Uterus (tissue), 2 donors: ENCODE data around the gene PHAF1.

Experiments
- POLR2A ChIP-seq, 2 donors: fragments of 450-650 bp; IDR thresholded peaks; one replicate each; pipeline ENCODE4 v1.6.1; 2016; ENCODE audit warnings: antibody characterized with exemption in 2 of 2, mild to moderate bottlenecking in 1 of 2, moderate library complexity in 1 of 2
- TF ChIP-seq, protein P1 (sequence below), 4 experiments: fragments of 200-600 bp in 2 of 4; fragments of 450-650 bp in 2 of 4; sonication (generic) in 2 of 4; IDR thresholded peaks; one replicate each; pipeline ENCODE4 v1.5.1; 2016 to 2019; ENCODE audit warnings: antibody characterized with exemption in 4 of 4, mild to moderate bottlenecking in 2 of 4, moderate library complexity in 1 of 4

- TF ChIP-seq, protein P1, sequence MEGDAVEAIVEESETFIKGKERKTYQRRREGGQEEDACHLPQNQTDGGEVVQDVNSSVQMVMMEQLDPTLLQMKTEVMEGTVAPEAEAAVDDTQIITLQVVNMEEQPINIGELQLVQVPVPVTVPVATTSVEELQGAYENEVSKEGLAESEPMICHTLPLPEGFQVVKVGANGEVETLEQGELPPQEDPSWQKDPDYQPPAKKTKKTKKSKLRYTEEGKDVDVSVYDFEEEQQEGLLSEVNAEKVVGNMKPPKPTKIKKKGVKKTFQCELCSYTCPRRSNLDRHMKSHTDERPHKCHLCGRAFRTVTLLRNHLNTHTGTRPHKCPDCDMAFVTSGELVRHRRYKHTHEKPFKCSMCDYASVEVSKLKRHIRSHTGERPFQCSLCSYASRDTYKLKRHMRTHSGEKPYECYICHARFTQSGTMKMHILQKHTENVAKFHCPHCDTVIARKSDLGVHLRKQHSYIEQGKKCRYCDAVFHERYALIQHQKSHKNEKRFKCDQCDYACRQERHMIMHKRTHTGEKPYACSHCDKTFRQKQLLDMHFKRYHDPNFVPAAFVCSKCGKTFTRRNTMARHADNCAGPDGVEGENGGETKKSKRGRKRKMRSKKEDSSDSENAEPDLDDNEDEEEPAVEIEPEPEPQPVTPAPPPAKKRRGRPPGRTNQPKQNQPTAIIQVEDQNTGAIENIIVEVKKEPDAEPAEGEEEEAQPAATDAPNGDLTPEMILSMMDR (IDR thresholded peaks at IDR 0.05) = no peak
- no peak for TF ChIP-seq POLR2A (IDR thresholded peaks at IDR 0.05)
Observed at GRCh38 chr16:67111951-67112444, 2.3 kb downstream of the PHAF1 start.
